ENCODE results near the gene PRSS36. TPM values are rescaled to one million over a fixed set of nuclear protein-coding genes. Genes with fewer than 3 reads are reported as not detected.
"Not testable (repeated sequence)": the region's sequence is repeated elsewhere in the genome, so short reads cannot be mapped to it uniquely, and the experiment has no call there.

Gene PRSS36
- total RNA-seq, 2 experiments from 2014 or later = 0.95 to 1.3 TPM

DNA sequence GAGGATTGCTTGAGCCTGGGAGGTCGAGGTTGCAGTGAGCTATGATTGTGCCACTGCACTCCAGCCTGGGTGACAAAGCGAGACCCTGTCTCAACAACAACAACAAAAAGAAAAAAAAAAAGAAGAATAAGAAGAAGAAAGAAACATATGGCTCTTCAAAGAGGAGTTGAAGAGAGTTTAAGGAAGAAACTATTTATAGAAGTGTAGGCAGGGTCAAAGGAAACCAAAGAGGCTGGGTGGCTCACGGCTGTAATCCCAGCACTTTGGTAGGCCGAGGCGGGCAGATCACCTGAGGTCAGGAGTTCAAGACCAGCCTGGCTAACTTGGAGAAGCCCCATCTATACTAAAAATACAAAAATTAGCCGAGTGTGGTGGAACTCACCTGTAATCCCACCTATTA lies 1.1 kb upstream of the PRSS36 start:
- not testable (repeated sequence) for DNase-seq; H3K4me3 Mint-ChIP-seq; ATAC-seq; H3K4me1 Mint-ChIP-seq (ENCODE audit: low read depth); H3K27ac Mint-ChIP-seq; H3K9me3 Mint-ChIP-seq (ENCODE audit: insufficient read depth); H3K36me3 Mint-ChIP-seq (ENCODE audit: low read depth)
- CTCF ChIA-PET = interaction anchor here (0.8 to 0.9 kb wide), 2 partner anchors 15 to 50 kb away, joined by 3 read pairs; no protein-coding TSS in a partner anchor
- POLR2A ChIA-PET = interaction anchor here (2.6 kb wide), 1 partner anchor 29 kb away, joined by 6 read pairs; the partner anchor contains the start of gene FUS
- H3K27me3 Mint-ChIP-seq (ENCODE audit: low read depth) = peaks cover 11% of the 10 kb centered on the region

DNA sequence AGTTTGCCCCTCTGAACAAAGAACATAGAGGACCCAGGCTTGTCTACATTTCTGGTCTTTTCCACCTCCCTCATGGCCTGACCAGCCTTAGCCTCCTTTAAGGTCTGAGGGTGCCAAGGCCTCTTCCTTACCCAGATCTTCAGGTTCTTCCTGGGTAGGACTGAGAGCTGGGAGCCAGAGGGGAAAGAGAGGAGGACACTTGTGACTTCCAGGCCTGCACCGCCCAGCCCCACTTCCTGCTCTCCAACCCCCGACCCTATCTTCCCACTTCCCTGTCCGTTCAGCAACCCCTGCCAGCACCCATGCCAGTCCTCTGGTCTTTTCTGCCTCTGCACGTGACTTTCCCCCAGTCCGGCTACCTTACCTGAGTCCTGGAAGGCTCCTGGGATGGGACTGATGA lies 534 bp downstream of the PRSS36 start:
- H3K27ac Mint-ChIP-seq = no peak overlapping the region
- H3K9me3 Mint-ChIP-seq (ENCODE audit: insufficient read depth) = no peaks in the 10 kb centered on the region
- H3K36me3 Mint-ChIP-seq (ENCODE audit: low read depth) = no peaks in the 10 kb centered on the region
- peaks cover 9% of the 10 kb centered on the region for H3K27me3 Mint-ChIP-seq (ENCODE audit: low read depth)
- peaks cover 3% of the 10 kb centered on the region for H3K4me1 Mint-ChIP-seq (ENCODE audit: low read depth)
- POLR2A ChIA-PET = no interaction called here
- DNase-seq (no peak), ATAC-seq (no peak)
- CTCF ChIA-PET = interaction anchor here (1.4 kb wide), 1 partner anchor 9 kb away, joined by 4 read pairs; no protein-coding TSS in a partner anchor
- no peak overlapping the region for H3K4me3 Mint-ChIP-seq

DNA sequence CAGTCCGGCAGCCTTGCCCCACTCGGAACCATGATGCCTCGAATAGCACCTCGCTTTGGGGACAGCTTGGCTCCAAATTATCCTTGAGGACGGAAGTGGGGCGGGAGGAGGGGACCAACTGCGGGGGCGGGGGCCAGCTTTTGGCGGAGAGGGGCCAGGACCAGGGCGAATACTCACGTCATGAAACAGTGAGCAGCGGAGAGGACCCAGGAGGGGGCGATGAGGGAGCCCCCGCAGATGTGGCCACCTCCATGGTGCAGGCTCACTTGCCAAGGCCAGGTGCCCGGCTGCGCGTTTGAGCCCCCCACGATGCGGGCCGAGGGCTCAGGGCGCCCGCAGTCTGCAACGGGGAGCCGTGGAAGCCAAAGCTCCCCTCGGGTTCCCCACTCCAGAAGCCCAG lies 970 bp downstream of the PRSS36 start:
- CTCF ChIA-PET = interaction anchor here (1.4 kb wide), 1 partner anchor 10 kb away, joined by 4 read pairs; no protein-coding TSS in a partner anchor
- no peak overlapping the region for H3K4me3 Mint-ChIP-seq
- ATAC-seq = no peak

DNA sequence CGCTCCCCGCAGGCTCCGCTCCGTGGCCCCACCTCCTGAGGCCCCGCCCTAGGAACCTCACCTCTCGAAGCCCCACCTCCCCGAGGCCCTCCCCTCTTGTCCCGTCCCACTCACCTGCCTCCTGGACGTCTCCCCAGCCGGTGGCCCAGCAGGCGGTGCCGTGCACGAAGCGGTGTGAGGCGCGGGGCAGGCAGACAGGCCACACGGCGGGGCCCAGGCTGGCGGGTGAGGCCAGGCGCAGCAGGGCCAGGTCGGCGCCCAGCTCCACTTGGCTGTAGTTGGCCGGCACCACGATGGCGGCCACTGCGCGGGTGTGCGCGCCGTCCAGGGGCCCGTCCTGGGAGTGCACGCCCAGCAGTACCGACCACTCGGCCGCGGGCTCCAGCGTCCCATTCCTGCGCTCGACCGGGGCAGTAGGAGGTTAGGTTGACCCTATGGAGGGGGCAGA lies 1.6 kb downstream of the PRSS36 start:
- CTCF ChIA-PET = no interaction called here
- Mint-ChIP-seq H3K4me1 (ENCODE audit: low read depth) (peaks cover 9% of the 10 kb centered on the region), H3K4me3 (no peak overlapping the region), H3K27me3 (ENCODE audit: low read depth) (peaks cover 11% of the 10 kb centered on the region), H3K27ac (no peak overlapping the region), H3K9me3 (ENCODE audit: insufficient read depth) (no peaks in the 10 kb centered on the region), H3K36me3 (ENCODE audit: low read depth) (no peaks in the 10 kb centered on the region)
- DNase-seq (no peak), ATAC-seq (no peak)
- POLR2A ChIA-PET = interaction anchor here (6.9 kb wide), 1 partner anchor 32 kb away, joined by 46 read pairs; the partner anchor contains the start of gene FUS

More for the DNA sequence above, 970 bp downstream of the PRSS36 start:
- Mint-ChIP-seq H3K27me3 (ENCODE audit: low read depth) (peaks cover 9% of the 10 kb centered on the region), H3K9me3 (ENCODE audit: insufficient read depth) (no peaks in the 10 kb centered on the region), H3K27ac (no peak overlapping the region), H3K4me1 (ENCODE audit: low read depth) (peaks cover 3% of the 10 kb centered on the region), H3K36me3 (ENCODE audit: low read depth) (no peaks in the 10 kb centered on the region)
- no peak for DNase-seq
- POLR2A ChIA-PET = no interaction called here

DNA sequence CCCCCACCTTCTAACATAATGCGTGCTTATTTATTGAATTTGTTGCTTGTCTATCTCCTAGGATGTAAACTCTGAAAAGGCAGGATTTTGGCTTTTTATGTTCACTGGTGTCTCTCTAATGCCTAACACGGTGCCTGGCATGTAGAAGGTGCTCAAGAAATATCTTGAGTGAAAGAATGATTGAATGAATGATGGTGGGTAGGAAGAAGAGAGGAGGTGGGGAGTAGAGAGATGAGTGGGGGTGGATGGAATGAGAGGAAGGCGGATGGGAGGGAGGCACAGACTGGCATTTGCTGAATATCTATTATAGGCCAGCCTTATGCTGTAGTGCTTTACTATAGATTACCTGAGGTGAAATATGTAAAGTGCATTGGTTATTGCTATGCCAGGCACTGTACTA lies 2.3 kb downstream of the PRSS36 start:
- peaks cover 11% of the 10 kb centered on the region for H3K27me3 Mint-ChIP-seq (ENCODE audit: low read depth)
- no peak overlapping the region for H3K4me3 Mint-ChIP-seq
- H3K36me3 Mint-ChIP-seq (ENCODE audit: low read depth) = no peaks in the 10 kb centered on the region
- no peaks in the 10 kb centered on the region for H3K9me3 Mint-ChIP-seq (ENCODE audit: insufficient read depth)
- ChIA-PET CTCF (no interaction called here), POLR2A (interaction anchor here (6.9 kb wide), 1 partner anchor 32 kb away, joined by 46 read pairs; the partner anchor contains the start of gene FUS)
- peaks cover 10% of the 10 kb centered on the region for H3K4me1 Mint-ChIP-seq (ENCODE audit: low read depth)
- ATAC-seq (no peak), DNase-seq (no peak)
- no peak overlapping the region for H3K27ac Mint-ChIP-seq

DNA sequence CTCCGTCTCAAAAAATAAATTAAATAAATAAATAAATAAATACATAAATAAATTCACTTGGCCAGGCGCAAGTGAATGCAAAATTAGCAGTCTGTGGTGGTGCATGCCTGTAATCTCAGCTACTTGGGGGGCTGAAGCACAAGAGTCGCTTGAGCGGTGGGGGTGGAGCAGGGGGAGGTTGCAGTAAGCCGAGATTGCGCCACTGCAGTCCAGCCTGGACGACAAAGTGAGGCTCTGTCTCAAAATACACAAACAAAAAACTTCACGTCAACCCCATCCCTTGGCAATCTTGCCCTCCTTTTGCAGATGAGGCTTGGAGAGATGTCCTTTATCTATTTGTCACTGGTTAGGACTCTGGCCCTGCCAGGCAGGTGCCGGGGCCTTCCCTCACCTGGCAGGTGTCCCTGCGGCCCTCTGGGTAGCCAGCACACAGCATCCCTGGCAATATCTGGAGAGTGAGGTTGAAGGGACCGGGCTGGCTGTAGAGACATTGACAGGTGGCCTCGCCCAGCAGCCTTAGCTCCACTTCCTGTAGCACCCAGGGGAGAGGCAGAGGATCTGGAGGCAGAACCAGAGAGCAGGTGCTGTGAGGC lies 4.4 kb downstream of the PRSS36 start:
- H3K4me1 Mint-ChIP-seq (ENCODE audit: low read depth) = peaks cover 19% of the 10 kb centered on the region
- no peaks in the 10 kb centered on the region for H3K36me3 Mint-ChIP-seq (ENCODE audit: low read depth)
- H3K27ac Mint-ChIP-seq = no peak overlapping the region
- no peak for DNase-seq
- no peak for ATAC-seq
- H3K27me3 Mint-ChIP-seq (ENCODE audit: low read depth) = peaks cover 11% of the 10 kb centered on the region
- no peak overlapping the region for H3K4me3 Mint-ChIP-seq
- H3K9me3 Mint-ChIP-seq (ENCODE audit: insufficient read depth) = no peaks in the 10 kb centered on the region
- ChIA-PET POLR2A (interaction anchor here (1.4 to 6.9 kb wide), 2 partner anchors 28 to 34 kb away, joined by 4 to 46 read pairs; partner anchors contain the start of genes FUS and KAT8), CTCF (interaction anchor here (6.0 kb wide), 1 partner anchor 13 kb away, joined by 71 read pairs; no protein-coding TSS in a partner anchor)

DNA sequence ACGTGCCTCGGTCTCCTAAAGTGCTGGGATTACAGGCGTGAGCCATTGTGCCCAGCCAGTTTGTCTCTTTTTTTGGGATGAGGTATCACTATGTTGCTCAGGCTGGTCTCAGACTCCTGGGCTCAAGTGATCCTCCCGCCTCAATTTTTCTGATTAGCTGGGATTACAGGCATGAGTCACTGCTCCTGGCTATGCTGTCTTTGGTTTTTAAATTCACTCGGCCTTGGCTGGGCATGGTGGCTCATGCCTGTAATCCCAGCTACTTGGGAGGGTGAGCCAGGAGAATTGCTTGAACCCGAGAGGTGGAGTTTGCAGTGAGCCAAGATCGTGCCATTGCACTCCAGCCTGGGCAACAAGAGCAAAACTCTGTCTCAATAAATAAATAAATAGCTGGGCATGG lies 5.4 kb downstream of the PRSS36 start:
- H3K27ac Mint-ChIP-seq; DNase-seq; H3K4me3 Mint-ChIP-seq; ATAC-seq; H3K9me3 Mint-ChIP-seq (ENCODE audit: insufficient read depth); H3K36me3 Mint-ChIP-seq (ENCODE audit: low read depth): not testable (repeated sequence)
- peaks cover 11% of the 10 kb centered on the region for H3K27me3 Mint-ChIP-seq (ENCODE audit: low read depth)
- ChIA-PET POLR2A (interaction anchor here (6.9 kb wide), 1 partner anchor 36 kb away, joined by 46 read pairs; the partner anchor contains the start of gene FUS), CTCF (interaction anchor here (0.6 to 6.0 kb wide), 6 partner anchors 9 to 569 kb away, joined by 3 to 71 read pairs (median 17); partner anchors contain the start of genes FUS and HSD3B7)
- H3K4me1 Mint-ChIP-seq (ENCODE audit: low read depth) = peaks cover 19% of the 10 kb centered on the region

DNA sequence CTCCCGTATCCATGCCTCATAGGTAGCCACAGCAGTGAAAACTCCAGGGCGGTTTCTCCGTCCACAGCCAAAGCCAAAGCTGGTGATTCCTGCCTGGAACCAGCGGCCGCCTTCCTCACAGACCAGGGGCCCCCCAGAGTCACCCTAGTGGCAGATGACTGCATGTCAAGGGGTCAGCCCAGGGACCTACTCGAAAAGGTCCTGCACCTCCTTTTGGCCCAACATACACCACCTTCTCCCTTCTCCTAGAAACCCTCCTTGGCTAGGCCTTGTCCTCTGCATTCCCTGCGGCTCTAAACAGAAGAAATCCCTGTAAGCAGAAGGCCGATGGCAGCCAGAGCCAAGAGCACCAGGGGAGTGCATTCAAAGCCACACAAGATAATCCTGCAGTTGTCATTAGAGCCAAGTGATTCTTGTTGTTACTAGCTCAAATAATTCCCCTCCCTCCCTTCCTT lies 6.1 kb downstream of the PRSS36 start:
- POLR2A ChIA-PET = interaction anchor here (1.6 to 6.9 kb wide), 3 partner anchors 26 to 36 kb away, joined by 10 to 46 read pairs (median 20); partner anchors contain the start of genes FUS and KAT8
- Mint-ChIP-seq H3K27ac (peak overlapping the region; percentile 69), H3K27me3 (ENCODE audit: low read depth) (peaks cover 11% of the 10 kb centered on the region), H3K9me3 (ENCODE audit: insufficient read depth) (no peaks in the 10 kb centered on the region), H3K36me3 (ENCODE audit: low read depth) (no peaks in the 10 kb centered on the region), H3K4me3 (peak overlapping the region; percentile 36), H3K4me1 (ENCODE audit: low read depth) (peaks cover 19% of the 10 kb centered on the region)
- CTCF ChIA-PET = interaction anchor here (1.1 to 6.0 kb wide), 7 partner anchors 10 to 569 kb away, joined by 3 to 71 read pairs (median 17); partner anchors contain the start of genes FUS and HSD3B7
- ATAC-seq (no peak), DNase-seq (no peak)

DNA sequence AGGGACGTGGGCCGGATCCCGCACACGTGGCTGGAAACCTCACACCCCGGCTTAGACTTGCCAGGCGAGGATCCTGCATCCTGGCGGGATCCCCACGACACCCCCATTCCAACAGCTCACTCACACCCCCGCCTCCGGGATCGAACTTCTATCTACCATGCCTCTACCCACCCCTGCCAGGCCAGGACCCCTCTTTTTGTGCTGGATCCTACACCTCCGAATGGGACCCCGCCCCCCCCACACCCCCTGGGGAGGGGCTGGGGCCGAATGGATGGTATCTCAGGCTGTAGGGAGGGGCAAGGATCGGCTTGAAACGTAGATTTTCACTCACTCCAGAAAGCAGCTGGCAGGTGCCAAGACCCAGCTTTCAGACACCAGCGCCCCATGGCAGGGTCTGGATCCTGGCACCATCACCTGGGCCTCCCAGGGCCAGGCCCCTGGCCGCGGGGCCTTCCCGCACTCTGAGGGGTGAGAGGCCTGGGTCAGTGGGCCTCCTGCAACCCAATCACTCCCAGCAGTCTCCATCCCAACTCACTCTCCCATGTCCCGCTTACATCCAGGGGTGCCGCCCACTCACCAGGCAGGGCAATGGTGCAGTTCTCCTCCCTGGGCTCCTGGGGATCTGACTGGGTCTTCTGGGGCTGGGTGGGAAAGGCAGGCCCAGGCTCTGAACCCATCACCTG lies 6.7 kb downstream of the PRSS36 start:
- H3K4me3 Mint-ChIP-seq = peak overlapping the region; percentile 36
- peaks cover 19% of the 10 kb centered on the region for H3K4me1 Mint-ChIP-seq (ENCODE audit: low read depth)
- ATAC-seq (no peak), DNase-seq (no peak)
- ChIA-PET CTCF (interaction anchor here (0.8 to 6.0 kb wide), 34 partner anchors 10 to 570 kb away, joined by 3 to 71 read pairs (median 5); partner anchors contain the start of genes ARMC5, BCKDK, FUS and HSD3B7), POLR2A (interaction anchor here (0.6 to 6.9 kb wide), 13 partner anchors 26 to 146 kb away, joined by 3 to 46 read pairs (median 5); partner anchors contain the start of genes FUS, KAT8, VKORC1 and ZNF646)
- no peaks in the 10 kb centered on the region for H3K9me3 Mint-ChIP-seq (ENCODE audit: insufficient read depth)
- peaks cover 11% of the 10 kb centered on the region for H3K27me3 Mint-ChIP-seq (ENCODE audit: low read depth)
- H3K36me3 Mint-ChIP-seq (ENCODE audit: low read depth) = no peaks in the 10 kb centered on the region
- peak overlapping the region; percentile 69 for H3K27ac Mint-ChIP-seq

DNA sequence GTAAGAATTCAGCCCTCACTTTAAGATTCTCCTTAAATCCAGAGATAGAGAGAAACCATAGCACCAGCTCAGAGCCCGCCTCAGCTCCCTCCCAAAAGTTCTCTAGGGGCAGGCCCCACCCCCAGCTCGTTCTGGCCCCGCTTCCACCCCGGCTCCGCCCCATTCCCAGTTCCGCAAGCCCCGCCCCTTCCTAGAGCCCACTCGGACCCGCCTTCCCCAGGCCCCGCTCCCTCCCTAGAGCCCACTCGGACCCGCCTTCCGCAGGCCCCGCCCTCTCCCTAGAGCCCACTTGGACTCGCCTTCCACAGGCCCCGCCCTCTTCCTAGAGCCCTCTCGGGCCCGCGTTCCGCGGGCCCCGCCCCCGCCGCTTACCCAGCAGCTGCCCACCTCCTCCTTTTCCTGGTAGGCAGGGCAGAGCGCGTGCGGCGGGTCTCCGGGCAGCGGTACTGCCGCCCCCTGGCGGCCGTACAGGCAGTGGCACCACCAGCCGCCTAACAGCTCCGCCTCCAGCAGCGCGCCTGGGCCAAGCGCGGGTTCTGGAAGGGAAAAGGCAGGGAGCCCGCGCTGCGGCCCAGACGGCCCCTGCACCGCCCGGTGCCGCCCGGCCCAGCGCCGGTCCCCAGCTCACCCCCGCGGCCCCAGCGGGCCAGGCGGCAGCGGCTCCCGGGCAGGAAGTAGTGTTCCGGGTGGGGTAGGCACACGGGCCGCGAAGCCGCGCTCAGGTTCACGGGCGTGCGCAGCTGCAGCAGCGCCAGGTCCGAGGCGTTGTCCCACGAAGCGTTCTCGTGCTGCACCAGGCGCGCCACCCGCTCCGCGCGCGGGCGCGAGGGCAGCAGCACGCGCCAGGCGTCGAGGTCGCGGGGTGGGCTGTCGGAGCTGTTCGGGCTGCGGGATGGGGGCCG lies 7.5 kb downstream of the PRSS36 start:
- H3K27me3 Mint-ChIP-seq (ENCODE audit: low read depth) = peaks cover 6% of the 10 kb centered on the region
- peak; percentile 99 for DNase-seq
- peaks cover 17% of the 10 kb centered on the region for H3K4me1 Mint-ChIP-seq (ENCODE audit: low read depth)
- no peaks in the 10 kb centered on the region for H3K36me3 Mint-ChIP-seq (ENCODE audit: low read depth)
- H3K4me3 Mint-ChIP-seq = peak overlapping the region; percentile 74
- ChIA-PET CTCF (interaction anchor here (0.6 to 6.0 kb wide), 51 partner anchors 9 to 328 kb away, joined by 3 to 71 read pairs (median 4); partner anchors contain the start of genes ARMC5, BCKDK, FUS and HSD3B7), POLR2A (interaction anchor here (0.6 to 6.9 kb wide), 19 partner anchors 9 to 189 kb away, joined by 3 to 46 read pairs (median 5); partner anchors contain the start of genes FUS, KAT8, SETD1A and VKORC1)
- H3K9me3 Mint-ChIP-seq (ENCODE audit: insufficient read depth) = no peaks in the 10 kb centered on the region
- peak; percentile 94 for ATAC-seq
- peak overlapping the region; percentile 85 for H3K27ac Mint-ChIP-seq

Data from activated CD8-positive, alpha-beta T cell treated with anti-CD3 and anti-CD28 coated beads, Interleukin-2, amount 10 ng/mL, durations not matched to agents 7 days and 5 days (primary cell).